Measurements from ENCODE around the gene KDM5A. TPM values are rescaled to one million over a fixed set of nuclear protein-coding genes. Genes with fewer than 3 reads are reported as not detected.
"Not testable (repeated sequence)": the region's sequence is repeated elsewhere in the genome, so short reads cannot be mapped to it uniquely, and the experiment has no call there.

Gene KDM5A
- polyA plus RNA-seq, 1 donor from 2014 or later, result 11.2 TPM

DNA sequence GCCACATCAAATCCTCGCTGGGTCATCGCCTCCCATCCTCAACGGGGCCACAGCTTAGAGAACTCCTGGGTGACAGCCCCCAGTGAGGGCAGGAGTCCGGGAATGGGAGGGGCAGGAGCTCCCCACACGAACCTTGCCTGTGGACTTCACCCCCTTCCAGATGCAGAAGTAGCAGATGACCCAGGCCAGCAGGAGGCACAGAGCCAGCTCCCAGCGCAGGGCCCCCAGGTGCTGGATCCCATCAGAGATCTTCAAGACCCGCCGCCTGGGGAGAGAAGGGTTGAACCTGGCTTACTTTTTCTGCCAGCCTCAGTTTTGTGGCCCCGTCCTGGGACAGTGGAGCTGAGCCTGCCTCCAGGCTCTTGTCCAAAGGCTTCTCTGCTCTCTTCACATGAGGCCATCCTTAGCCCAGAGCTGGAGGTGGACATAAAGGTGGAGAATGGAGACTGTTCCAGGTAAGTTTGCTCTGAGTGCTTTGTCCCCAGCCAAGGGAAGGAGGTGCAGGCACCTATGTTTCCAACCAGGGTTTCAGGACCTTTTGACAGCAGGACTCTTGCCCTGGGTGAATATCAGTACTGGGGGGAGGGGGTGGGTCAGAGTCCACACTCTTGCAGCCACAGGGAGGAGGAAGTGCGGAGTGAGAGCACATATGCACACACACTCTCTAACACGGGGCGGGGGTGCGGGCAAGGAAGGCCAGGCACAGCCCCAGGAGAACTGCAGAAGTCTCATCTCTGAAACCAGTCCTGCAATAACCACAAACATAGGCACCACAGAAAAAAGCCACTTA is 151.9 kb downstream of the KDM5A start:
- H3K79me2 ChIP-seq (replicated peaks; ENCODE audit: insufficient read depth, low read length), result no peaks in the 10 kb centered on the region
- no peak overlapping the region for H2AFZ ChIP-seq (ENCODE audit: low read depth, low read length)
- H3K9ac ChIP-seq (ENCODE audit: low read length), result no peak overlapping the region
- no peaks in the 10 kb centered on the region for H4K20me1 ChIP-seq (ENCODE audit: insufficient read depth)
- H3K36me3 ChIP-seq (ENCODE audit: insufficient read depth, low read length), result no peaks in the 10 kb centered on the region
- H3K4me2 ChIP-seq (ENCODE audit: low read length), result no peak overlapping the region
- no peaks in the 10 kb centered on the region for H3K9me2 ChIP-seq (ENCODE audit: insufficient read depth, low read length)
- H3F3A ChIP-seq (ENCODE audit: insufficient read depth, low read length, poor library complexity, severe bottlenecking), result no peaks in the 10 kb centered on the region
- H3K27me3 ChIP-seq (ENCODE audit: insufficient read depth, low read depth, low read length), result no peaks in the 10 kb centered on the region
- H3K9me3 ChIP-seq (ENCODE audit: low read length), result no peaks in the 10 kb centered on the region
- no peak overlapping the region for H3K27ac ChIP-seq (ENCODE audit: low read length)
- no peak for TF ChIP-seq EZH2 (IDR thresholded peaks at IDR 0.05; ENCODE audit: borderline replicate concordance, insufficient read depth, low read length, poor library complexity, severe bottlenecking)
- no peak for TF ChIP-seq RAD21 (conservative IDR thresholded peaks at IDR 0.05)
- TF ChIP-seq, protein P1, sequence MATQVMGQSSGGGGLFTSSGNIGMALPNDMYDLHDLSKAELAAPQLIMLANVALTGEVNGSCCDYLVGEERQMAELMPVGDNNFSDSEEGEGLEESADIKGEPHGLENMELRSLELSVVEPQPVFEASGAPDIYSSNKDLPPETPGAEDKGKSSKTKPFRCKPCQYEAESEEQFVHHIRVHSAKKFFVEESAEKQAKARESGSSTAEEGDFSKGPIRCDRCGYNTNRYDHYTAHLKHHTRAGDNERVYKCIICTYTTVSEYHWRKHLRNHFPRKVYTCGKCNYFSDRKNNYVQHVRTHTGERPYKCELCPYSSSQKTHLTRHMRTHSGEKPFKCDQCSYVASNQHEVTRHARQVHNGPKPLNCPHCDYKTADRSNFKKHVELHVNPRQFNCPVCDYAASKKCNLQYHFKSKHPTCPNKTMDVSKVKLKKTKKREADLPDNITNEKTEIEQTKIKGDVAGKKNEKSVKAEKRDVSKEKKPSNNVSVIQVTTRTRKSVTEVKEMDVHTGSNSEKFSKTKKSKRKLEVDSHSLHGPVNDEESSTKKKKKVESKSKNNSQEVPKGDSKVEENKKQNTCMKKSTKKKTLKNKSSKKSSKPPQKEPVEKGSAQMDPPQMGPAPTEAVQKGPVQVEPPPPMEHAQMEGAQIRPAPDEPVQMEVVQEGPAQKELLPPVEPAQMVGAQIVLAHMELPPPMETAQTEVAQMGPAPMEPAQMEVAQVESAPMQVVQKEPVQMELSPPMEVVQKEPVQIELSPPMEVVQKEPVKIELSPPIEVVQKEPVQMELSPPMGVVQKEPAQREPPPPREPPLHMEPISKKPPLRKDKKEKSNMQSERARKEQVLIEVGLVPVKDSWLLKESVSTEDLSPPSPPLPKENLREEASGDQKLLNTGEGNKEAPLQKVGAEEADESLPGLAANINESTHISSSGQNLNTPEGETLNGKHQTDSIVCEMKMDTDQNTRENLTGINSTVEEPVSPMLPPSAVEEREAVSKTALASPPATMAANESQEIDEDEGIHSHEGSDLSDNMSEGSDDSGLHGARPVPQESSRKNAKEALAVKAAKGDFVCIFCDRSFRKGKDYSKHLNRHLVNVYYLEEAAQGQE (IDR thresholded peaks at IDR 0.05; ENCODE audit: borderline replicate concordance), result no peak
- TF ChIP-seq SMC3 (conservative IDR thresholded peaks at IDR 0.05; ENCODE audit: poor library complexity), result no peak
- TF ChIP-seq MXI1 (conservative IDR thresholded peaks at IDR 0.05; ENCODE audit: poor library complexity, severe bottlenecking), result no peak
- TF ChIP-seq, protein P2, sequence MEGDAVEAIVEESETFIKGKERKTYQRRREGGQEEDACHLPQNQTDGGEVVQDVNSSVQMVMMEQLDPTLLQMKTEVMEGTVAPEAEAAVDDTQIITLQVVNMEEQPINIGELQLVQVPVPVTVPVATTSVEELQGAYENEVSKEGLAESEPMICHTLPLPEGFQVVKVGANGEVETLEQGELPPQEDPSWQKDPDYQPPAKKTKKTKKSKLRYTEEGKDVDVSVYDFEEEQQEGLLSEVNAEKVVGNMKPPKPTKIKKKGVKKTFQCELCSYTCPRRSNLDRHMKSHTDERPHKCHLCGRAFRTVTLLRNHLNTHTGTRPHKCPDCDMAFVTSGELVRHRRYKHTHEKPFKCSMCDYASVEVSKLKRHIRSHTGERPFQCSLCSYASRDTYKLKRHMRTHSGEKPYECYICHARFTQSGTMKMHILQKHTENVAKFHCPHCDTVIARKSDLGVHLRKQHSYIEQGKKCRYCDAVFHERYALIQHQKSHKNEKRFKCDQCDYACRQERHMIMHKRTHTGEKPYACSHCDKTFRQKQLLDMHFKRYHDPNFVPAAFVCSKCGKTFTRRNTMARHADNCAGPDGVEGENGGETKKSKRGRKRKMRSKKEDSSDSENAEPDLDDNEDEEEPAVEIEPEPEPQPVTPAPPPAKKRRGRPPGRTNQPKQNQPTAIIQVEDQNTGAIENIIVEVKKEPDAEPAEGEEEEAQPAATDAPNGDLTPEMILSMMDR (IDR thresholded peaks at IDR 0.05; ENCODE audit: poor library complexity, severe bottlenecking), result no peak
- no peak for TF ChIP-seq POLR2AphosphoS5 (IDR thresholded peaks at IDR 0.05)
- TF ChIP-seq EP300 (conservative IDR thresholded peaks at IDR 0.05; ENCODE audit: poor library complexity, severe bottlenecking), result no peak
- no peak for TF ChIP-seq TAF1 (IDR thresholded peaks at IDR 0.05; ENCODE audit: low read depth)
- H3K4me3 ChIP-seq (ENCODE audit: low read length), result no peak overlapping the region

DNA sequence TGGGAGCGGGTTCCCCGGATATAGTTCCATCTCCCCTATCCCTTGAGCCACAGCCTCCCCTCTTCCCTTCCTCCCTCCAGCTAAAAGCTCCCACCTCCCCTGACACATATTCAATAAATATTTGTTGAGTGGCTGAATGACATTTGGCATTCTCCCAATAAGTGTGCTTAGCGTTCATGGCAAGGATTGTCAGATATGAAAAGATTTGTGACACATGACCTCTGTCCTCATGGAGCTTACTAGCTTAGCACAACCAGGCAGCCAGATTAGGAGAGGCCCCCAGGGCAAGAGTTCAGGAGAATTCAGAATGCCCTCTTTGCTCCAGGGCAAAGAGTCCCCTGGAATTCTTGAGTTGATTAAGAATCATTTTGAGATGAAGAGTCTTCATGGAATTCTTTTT is 152.7 kb downstream of the KDM5A start:
- TF ChIP-seq, protein P1 (IDR thresholded peaks at IDR 0.05; ENCODE audit: borderline replicate concordance), result no peak
- TF ChIP-seq TAF1 (IDR thresholded peaks at IDR 0.05; ENCODE audit: low read depth) (no peak), RAD21 (conservative IDR thresholded peaks at IDR 0.05) (no peak), POLR2AphosphoS5 (IDR thresholded peaks at IDR 0.05) (no peak)
- TF ChIP-seq, protein P2 (IDR thresholded peaks at IDR 0.05; ENCODE audit: poor library complexity, severe bottlenecking), result no peak
- no peak overlapping the region for H2AFZ ChIP-seq (ENCODE audit: low read depth, low read length)

DNA sequence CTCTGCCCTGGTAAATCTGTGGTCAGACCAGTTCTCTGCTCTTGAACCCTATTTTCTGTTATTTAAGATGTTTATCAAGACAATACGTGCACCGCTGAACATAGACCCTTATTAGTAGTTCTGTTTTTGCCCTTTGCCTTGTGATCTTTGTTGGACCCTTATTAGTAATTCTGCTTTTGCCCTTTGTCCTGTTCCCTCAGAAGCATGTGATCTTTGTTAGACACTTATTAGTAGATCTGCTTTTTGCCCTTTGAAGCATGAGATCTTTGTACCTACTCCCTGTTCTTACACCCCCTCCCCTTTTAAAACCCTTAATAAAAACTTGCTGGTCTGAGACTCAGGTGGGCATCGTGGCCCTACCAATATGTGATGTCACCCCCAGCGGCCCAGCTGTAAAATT is 153.2 kb downstream of the KDM5A start:
- not testable (repeated sequence) for H3K27ac ChIP-seq (ENCODE audit: low read length); H3K9ac ChIP-seq (ENCODE audit: low read length); H3K27me3 ChIP-seq (ENCODE audit: insufficient read depth, low read depth, low read length); H3K9me2 ChIP-seq (ENCODE audit: insufficient read depth, low read length); H3K36me3 ChIP-seq (ENCODE audit: insufficient read depth, low read length); H4K20me1 ChIP-seq (ENCODE audit: insufficient read depth); H3K4me3 ChIP-seq (ENCODE audit: low read length); H3F3A ChIP-seq (ENCODE audit: insufficient read depth, low read length, poor library complexity, severe bottlenecking); H2AFZ ChIP-seq (ENCODE audit: low read depth, low read length); H3K79me2 ChIP-seq (replicated peaks; ENCODE audit: insufficient read depth, low read length); H3K9me3 ChIP-seq (ENCODE audit: low read length); H3K4me2 ChIP-seq (ENCODE audit: low read length)

More for the DNA sequence above, 152.7 kb downstream of the KDM5A start:
- no peak overlapping the region for H3K4me2 ChIP-seq (ENCODE audit: low read length)
- no peaks in the 10 kb centered on the region for H3F3A ChIP-seq (ENCODE audit: insufficient read depth, low read length, poor library complexity, severe bottlenecking)
- H3K9me3 ChIP-seq (ENCODE audit: low read length), result no peaks in the 10 kb centered on the region
- no peak overlapping the region for H3K9ac ChIP-seq (ENCODE audit: low read length)
- no peaks in the 10 kb centered on the region for H3K27me3 ChIP-seq (ENCODE audit: insufficient read depth, low read depth, low read length)
- H3K36me3 ChIP-seq (ENCODE audit: insufficient read depth, low read length), result no peaks in the 10 kb centered on the region
- H4K20me1 ChIP-seq (ENCODE audit: insufficient read depth), result no peaks in the 10 kb centered on the region
- H3K27ac ChIP-seq (ENCODE audit: low read length), result no peak overlapping the region
- no peak overlapping the region for H3K4me3 ChIP-seq (ENCODE audit: low read length)
- H3K79me2 ChIP-seq (replicated peaks; ENCODE audit: insufficient read depth, low read length), result no peaks in the 10 kb centered on the region
- no peaks in the 10 kb centered on the region for H3K9me2 ChIP-seq (ENCODE audit: insufficient read depth, low read length)
